Articular chondrocyte of knee joint (primary cell): ENCODE measurements around the gene NEU1. TPM values are rescaled to one million over a fixed set of nuclear protein-coding genes. Genes with fewer than 3 reads are reported as not detected.
A peak's percentile ranks its signal among the peaks of the same experiment; 100 is the strongest.

Experiments used
- small RNA-seq: library from RNA; depleted of rRNA; stranded (forward); fragments of <200 nt; gene quantifications from one replicate; pipeline ENCODE3, GENCODE V24; 2012
- total RNA-seq: library from RNA; depleted of rRNA; stranded (reverse); fragments of >200 nt; gene quantifications from 2 replicates; pipeline ENCODE4 v1.2.3, GENCODE V29; 2012

Gene NEU1
- 48.6 and 57.6 TPM in 2 replicates for total RNA-seq

GRCh38 chr6:31862344-31863235, at the start of gene NEU1:
NEU1 (minus strand) TSS chr6:31862821; CDS start chr6:31862776, 45 bp downstream.

GRCh38 chr6:31901953-31902643, 39.5 kb upstream of the NEU1 start, which contains the start of gene ZBTB12:
ZBTB12 (minus strand) TSS chr6:31902086; CDS start chr6:31901305, 781 bp downstream.

GRCh38 chr6:31897612-31898382, 35.2 kb upstream of the NEU1 start, which contains the start of gene EHMT2:
EHMT2 (minus strand) TSS chr6:31897698; CDS start chr6:31897677, 21 bp downstream.

GRCh38 chr6:31878726-31879125, 16.1 kb upstream of the NEU1 start, which contains the start of gene SLC44A4:
SLC44A4 (minus strand) TSS chr6:31878997; CDS start chr6:31878980, 17 bp downstream.

GRCh38 chr6:31827286-31828079, 35.1 kb downstream of the NEU1 start, which contains the start of gene HSPA1B:
HSPA1B (plus strand) TSS chr6:31827738; CDS start chr6:31827951, 213 bp downstream.

GRCh38 chr6:31815025-31815838, 47.4 kb downstream of the NEU1 start, which contains the start of the genes HSPA1A and HSPA1L:
HSPA1A (plus strand) TSS chr6:31815543; CDS start chr6:31815757, 214 bp downstream.
HSPA1L (minus strand) TSS chr6:31815283; CDS start chr6:31811972, 3,311 bp downstream.

Small RNAs within 50 kb of the gene (small RNA-seq; reads per million reads assigned to genes)
- gene SNORD48 (27.8 reads per million, percentile 96 among the genes with 10 or more reads in this experiment), gene SNORD52 (not detected)

Other genes with a start within 250 kb of the NEU1 start
- gene AIF1, start 247.6 kb downstream of the NEU1 start, total RNA-seq: not detected in 2 replicates
- 49.4 and 57.4 TPM in 2 replicates for gene PRRC2A, start 242.1 kb downstream of the NEU1 start, total RNA-seq
- gene BAG6, start 210.2 kb downstream of the NEU1 start, total RNA-seq: 127 and 138 TPM in 2 replicates
- gene APOM, start 206.9 kb downstream of the NEU1 start, total RNA-seq: 2.0 and 2.2 TPM in 2 replicates
- 15.2 and 19.5 TPM in 2 replicates for gene C6orf47, start 202.0 kb downstream of the NEU1 start, total RNA-seq
- gene GPANK1, start 197.8 kb downstream of the NEU1 start, total RNA-seq: 17.0 and 17.1 TPM in 2 replicates
- gene CSNK2B, start 196.7 kb downstream of the NEU1 start, total RNA-seq: 118 and 149 TPM in 2 replicates
- 4.2 and 4.8 TPM in 2 replicates for gene LY6G5B, start 192.8 kb downstream of the NEU1 start, total RNA-seq
- gene LY6G5C, start 181.8 kb downstream of the NEU1 start, total RNA-seq: 0.26 and 0.65 TPM in 2 replicates
- 29.9 and 35.3 TPM in 2 replicates for gene ABHD16A, start 159.5 kb downstream of the NEU1 start, total RNA-seq
- gene LY6G6F, start 156.0 kb downstream of the NEU1 start, total RNA-seq: not detected in 2 replicates
- gene LY6G6D, start 147.5 kb downstream of the NEU1 start, total RNA-seq: not detected in 2 replicates
- not detected in 2 replicates for gene LY6G6C, start 141.1 kb downstream of the NEU1 start, total RNA-seq
- not detected in 2 replicates for gene MPIG6B, start 139.4 kb downstream of the NEU1 start, total RNA-seq
- gene DDAH2, start 133.5 kb downstream of the NEU1 start, total RNA-seq: 76.2 and 84.3 TPM in 2 replicates
- gene CLIC1, start 126.3 kb downstream of the NEU1 start, total RNA-seq: 597 and 600 TPM in 2 replicates
- 10.7 and 12.3 TPM in 2 replicates for gene MSH5, start 122.8 kb downstream of the NEU1 start, total RNA-seq
- gene SAPCD1, start 100.2 kb downstream of the NEU1 start, total RNA-seq: 0.54 and 1.4 TPM in 2 replicates
- 1.0 and 1.9 TPM in 2 replicates for gene VWA7, start 85.5 kb downstream of the NEU1 start, total RNA-seq
- gene VARS1, start 67.1 kb downstream of the NEU1 start, total RNA-seq: 38.3 and 45.2 TPM in 2 replicates
- 28.3 and 32.4 TPM in 2 replicates for gene LSM2, start 55.9 kb downstream of the NEU1 start, total RNA-seq
- 1.0 and 1.4 TPM in 2 replicates for gene HSPA1L, start 47.5 kb downstream of the NEU1 start, total RNA-seq
- 91.1 and 137 TPM in 2 replicates for gene HSPA1A, start 47.3 kb downstream of the NEU1 start, total RNA-seq
- 123 and 152 TPM in 2 replicates for gene HSPA1B, start 35.1 kb downstream of the NEU1 start, total RNA-seq
- 0.22 TPM in 1 of 2 replicates, not detected in the other for gene SLC44A4, start 16.2 kb upstream of the NEU1 start, total RNA-seq
- 41.4 and 51.4 TPM in 2 replicates for gene EHMT2, start 34.9 kb upstream of the NEU1 start, total RNA-seq
- 1.3 and 1.9 TPM in 2 replicates for gene ZBTB12, start 39.3 kb upstream of the NEU1 start, total RNA-seq
- 19.1 and 22.0 TPM in 2 replicates for gene C2, start 64.9 kb upstream of the NEU1 start, total RNA-seq
- 26.9 and 34.6 TPM in 2 replicates for gene CFB, start 83.3 kb upstream of the NEU1 start, total RNA-seq
- gene NELFE, start 96.2 kb upstream of the NEU1 start, total RNA-seq: 97.0 and 105 TPM in 2 replicates
- 35.3 and 40.4 TPM in 2 replicates for gene SKIC2, start 96.4 kb upstream of the NEU1 start, total RNA-seq
- 11.6 and 13.0 TPM in 2 replicates for gene DXO, start 109.3 kb upstream of the NEU1 start, total RNA-seq
- gene C4A, start 119.2 kb upstream of the NEU1 start, total RNA-seq: 4.0 and 8.2 TPM in 2 replicates
- gene C4B, start 152.0 kb upstream of the NEU1 start, total RNA-seq: 2.4 and 3.4 TPM in 2 replicates
- 0.13 TPM in 1 of 2 replicates, not detected in the other for gene CYP21A2, start 175.6 kb upstream of the NEU1 start, total RNA-seq
- gene TNXB, start 246.5 kb upstream of the NEU1 start, total RNA-seq: 23.9 and 41.1 TPM in 2 replicates